Measurements from ENCODE around the gene NAA40.
"Not testable (repeated sequence)": the region's sequence is repeated elsewhere in the genome, so short reads cannot be mapped to it uniquely, and the experiment has no call there.

NAA40 gene

GRCh38 chr11:63940786-63941185 lies 2.0 kb downstream of the NAA40 start:
- no peak for DNase-seq

- DNase-seq, result no peak
These were observed 3.1 kb downstream of the NAA40 start for GRCh38 chr11:63941901-63942300.

- no peak for DNase-seq
These were observed 4.0 kb downstream of the NAA40 start for GRCh38 chr11:63942803-63943202.

- DNase-seq, result no peak
These were observed 6.2 kb downstream of the NAA40 start for GRCh38 chr11:63944987-63945386.

- DNase-seq, result peak; percentile 65
These were observed 6.8 kb downstream of the NAA40 start for GRCh38 chr11:63945477-63946163.

GRCh38 chr11:63951779-63952536 lies 13.2 kb downstream of the NAA40 start:
- no peak for DNase-seq

GRCh38 chr11:63952570-63952969 lies 13.8 kb downstream of the NAA40 start:
- no peak for DNase-seq

- DNase-seq, result no peak
These were observed 19.2 kb downstream of the NAA40 start for GRCh38 chr11:63958008-63958407.

- DNase-seq, result peak; percentile 34
These were observed 23.0 kb downstream of the NAA40 start for GRCh38 chr11:63961608-63962412.

- DNase-seq, result not testable (repeated sequence)
These were observed 25.1 kb downstream of the NAA40 start for GRCh38 chr11:63963895-63964294.

- DNase-seq, result no peak
These were observed 27.6 kb downstream of the NAA40 start for GRCh38 chr11:63966444-63966843.

- no peak for DNase-seq
These were observed 30.7 kb downstream of the NAA40 start for GRCh38 chr11:63969461-63969860.

- DNase-seq, result no peak
These were observed 32.1 kb downstream of the NAA40 start for GRCh38 chr11:63970902-63971301.

- not testable (repeated sequence) for DNase-seq
These were observed 35.1 kb downstream of the NAA40 start for GRCh38 chr11:63973912-63974258.

- peak; percentile 99 for DNase-seq
These were observed 35.7 kb downstream of the NAA40 start, which contains the start of gene COX8A for GRCh38 chr11:63974259-63975143. Gene COX8A, plus strand, starts transcription at chr11:63974620. Its CDS starts 61 bp downstream, at chr11:63974681.

- DNase-seq, result no peak
These were observed 39.9 kb downstream of the NAA40 start for GRCh38 chr11:63978551-63979239.

- DNase-seq, result no peak
These were observed 40.6 kb downstream of the NAA40 start for GRCh38 chr11:63979426-63979825.

GRCh38 chr11:63985812-63986155 lies 47.0 kb downstream of the NAA40 start:
- no peak for DNase-seq

GRCh38 chr11:63986156-63986931 lies 47.5 kb downstream of the NAA40 start, which contains the start of gene OTUB1:
Gene OTUB1, plus strand, starts transcription at chr11:63986438. Its CDS starts 19 bp downstream, at chr11:63986457.
- DNase-seq, result peak; percentile 93

- DNase-seq, result no peak
These were observed 48.2 kb downstream of the NAA40 start for GRCh38 chr11:63986932-63987513.

- DNase-seq, result no peak
These were observed 52.8 kb downstream of the NAA40 start for GRCh38 chr11:63991558-63991957.

All from DMS153 (cell line).